ENCODE data around the gene NRARP.

The NRARP gene

GRCh38 chr9:137316012-137316981 is 14.2 kb upstream of the NRARP start:
- no peak overlapping the region for H3K4me3 ChIP-seq (ENCODE audit: control insufficient read depth, low read depth, low read length)
- no peak for TF ChIP-seq CTCF (IDR thresholded peaks at IDR 0.05; ENCODE audit: control insufficient read depth, insufficient read depth, low read depth, low read length, missing control alignments)
- DNase-seq (ENCODE audit: low read depth) = no peak

GRCh38 chr9:137315581-137316011 is 13.5 kb upstream of the NRARP start:
- H3K4me3 ChIP-seq (ENCODE audit: control insufficient read depth, low read depth, low read length) = no peak overlapping the region
- TF ChIP-seq CTCF (IDR thresholded peaks at IDR 0.05; ENCODE audit: control insufficient read depth, insufficient read depth, low read depth, low read length, missing control alignments) = no peak
- no peak for DNase-seq (ENCODE audit: low read depth)

DNA sequence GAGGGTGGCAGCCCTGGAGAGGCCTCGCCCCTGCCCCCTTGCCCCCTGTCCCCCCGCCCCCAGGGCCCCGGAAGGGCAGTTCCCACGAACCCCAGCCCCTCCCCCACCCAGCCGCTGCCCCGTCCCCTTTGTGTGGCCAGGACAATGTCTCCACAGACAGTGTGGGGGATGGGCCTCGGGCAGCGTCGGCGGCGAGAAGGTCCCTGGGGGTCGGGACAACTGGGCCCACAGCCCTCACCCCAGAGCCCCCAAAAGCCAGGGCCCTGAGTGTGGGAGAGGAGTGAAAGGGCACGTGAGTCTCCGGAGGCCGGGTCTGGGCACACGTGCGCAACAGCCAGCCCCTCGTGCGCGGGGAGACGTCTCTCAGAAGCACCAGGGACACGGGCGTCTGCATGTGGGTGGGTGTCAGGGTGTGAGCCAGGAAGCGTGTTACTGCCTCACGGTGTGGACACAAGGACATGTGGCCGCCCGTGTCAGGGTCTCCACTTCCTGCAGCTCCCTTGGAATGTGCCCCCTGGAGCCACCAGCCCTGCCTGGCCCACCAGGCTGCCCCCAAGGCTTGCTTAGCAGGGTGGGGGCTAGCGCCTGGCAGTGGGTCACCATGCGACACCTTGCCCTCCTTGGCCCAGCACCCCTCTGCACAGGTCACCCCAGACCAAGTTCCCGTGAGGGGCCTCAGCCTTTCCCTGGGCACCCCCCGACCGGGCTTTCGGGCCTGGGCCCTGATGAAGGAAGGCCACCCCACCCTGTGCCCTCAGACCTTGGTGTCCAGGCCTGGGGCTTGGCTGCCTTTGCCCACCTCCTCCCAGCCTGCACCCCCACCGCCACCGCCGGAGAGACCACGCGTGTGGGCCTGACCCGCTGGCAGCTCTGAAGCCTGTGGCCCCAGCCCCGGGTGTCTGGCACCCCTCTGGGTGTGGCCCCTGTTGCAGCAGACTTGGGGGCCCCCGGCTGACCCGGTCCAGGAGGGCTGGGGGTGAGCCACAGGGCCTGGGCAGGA is 12.8 kb upstream of the NRARP start:
- TF ChIP-seq CTCF (IDR thresholded peaks at IDR 0.05; ENCODE audit: control insufficient read depth, insufficient read depth, low read depth, low read length, missing control alignments) = no peak
- H3K4me3 ChIP-seq (ENCODE audit: control insufficient read depth, low read depth, low read length) = no peak overlapping the region
- no peak for DNase-seq (ENCODE audit: low read depth)

DNA sequence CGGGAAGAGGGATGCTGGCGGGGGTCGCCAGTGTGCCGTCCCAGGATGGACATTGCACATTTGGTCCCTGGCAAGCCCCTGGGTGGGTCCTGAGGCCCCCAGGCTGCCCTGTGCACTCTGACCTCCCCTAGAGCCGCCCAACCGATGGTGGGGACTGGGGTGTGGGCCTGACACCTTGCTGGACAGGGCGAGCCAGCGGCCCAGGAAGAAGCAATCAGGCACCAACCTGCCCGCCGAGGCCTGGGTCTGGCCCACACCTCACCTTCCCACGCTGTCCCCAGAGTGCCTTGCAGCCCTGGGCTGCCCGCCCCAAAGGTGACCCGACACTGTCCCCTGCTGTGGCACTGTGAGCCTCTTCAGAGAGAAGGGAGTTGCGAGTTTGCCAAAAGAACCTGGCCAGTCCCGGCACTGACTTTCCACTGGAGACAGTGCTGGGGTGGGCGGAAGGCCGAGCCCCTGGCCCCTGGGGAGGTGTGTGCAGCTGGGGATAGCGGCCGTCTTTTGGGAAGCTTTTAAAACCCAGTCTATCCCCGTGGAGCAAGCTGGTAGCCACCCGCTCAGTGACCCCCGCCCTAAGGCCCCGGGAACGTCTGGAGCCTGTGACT is 12.0 kb upstream of the NRARP start:
- DNase-seq (ENCODE audit: low read depth) = no peak
- no peak overlapping the region for H3K4me3 ChIP-seq (ENCODE audit: control insufficient read depth, low read depth, low read length)
- TF ChIP-seq CTCF (IDR thresholded peaks at IDR 0.05; ENCODE audit: control insufficient read depth, insufficient read depth, low read depth, low read length, missing control alignments) = no peak

DNA sequence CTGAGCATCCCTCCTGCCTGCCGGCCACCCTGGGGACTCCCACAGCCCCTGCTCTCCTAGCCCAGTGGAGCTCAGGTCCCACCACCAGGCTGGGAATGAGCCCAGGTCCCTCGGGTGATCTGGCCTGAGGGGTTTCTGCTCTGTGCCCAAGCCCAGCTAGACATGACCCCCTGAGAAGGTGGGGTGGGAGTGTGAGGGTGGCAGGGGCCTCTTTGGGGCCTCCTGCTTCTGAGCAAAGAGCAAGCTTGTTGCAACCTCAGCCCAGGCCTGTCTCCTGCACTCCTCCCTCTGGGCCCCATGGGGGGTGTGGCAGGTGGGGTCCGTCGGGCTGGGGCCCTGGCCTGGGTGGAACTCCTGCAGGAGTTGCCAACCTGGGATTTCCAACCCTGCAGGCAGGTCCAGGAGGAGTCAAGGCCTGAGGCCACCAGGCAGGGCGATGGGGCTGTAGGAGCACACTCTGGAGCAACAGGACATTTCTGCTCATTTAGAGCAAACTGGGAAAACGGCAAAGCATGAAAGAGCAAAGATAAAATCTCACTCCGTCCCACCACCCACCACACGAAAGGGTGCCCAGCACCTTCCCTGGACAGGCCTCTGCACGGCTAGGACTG is 11.4 kb upstream of the NRARP start:
- TF ChIP-seq CTCF (IDR thresholded peaks at IDR 0.05; ENCODE audit: control insufficient read depth, insufficient read depth, low read depth, low read length, missing control alignments) = no peak
- DNase-seq (ENCODE audit: low read depth) = no peak
- H3K4me3 ChIP-seq (ENCODE audit: control insufficient read depth, low read depth, low read length) = no peak overlapping the region
